ENCODE data around the gene MAD1L1. TPM values are rescaled to one million over a fixed set of nuclear protein-coding genes. Genes with fewer than 3 reads are reported as not detected.

Gene MAD1L1
- total and polyA plus RNA-seq, 2 of the 4 experiments (the other 2 are of a cell fraction): 29.0 to 40.9 TPM

- Histone ChIP-seq H3K14ac (replicated peaks; ENCODE audit: low read depth, low read length) (no peak overlapping the region), H3K36me3 (ENCODE audit: control insufficient read depth, insufficient read depth, low read length) (peaks cover 8% of the 10 kb centered on the region), H3K79me1 (ENCODE audit: low read depth in 1 of 2, low read length in 2 of 2) (peaks cover 5 to 17% of the 10 kb centered on the region in 2 experiments; a peak in 1 of 4 replicates), H3K4me3 (ENCODE audit: insufficient read depth, low read depth, low read length) (no peak overlapping the region), H3K56ac (ENCODE audit: extremely low read depth, insufficient read depth, low read length) (no peak overlapping the region), H2BK15ac (ENCODE audit: low read depth, low read length) (no peak overlapping the region), H2BK120ac (ENCODE audit: low read depth, low read length) (no peak overlapping the region), H3K9me3 (ENCODE audit: control insufficient read depth, insufficient read depth, low read length) (peaks cover 6% of the 10 kb centered on the region), H3K9me1 (ENCODE audit: insufficient read depth, low read length) (peaks cover 4% of the 10 kb centered on the region; the same call in 1 of the 2 replicates), H2BK20ac (ENCODE audit: low read depth, low read length) (no peak overlapping the region), H4K8ac (ENCODE audit: low read depth in 2 of 2, low read length in 2 of 2) (no peak overlapping the region), H3K23ac (ENCODE audit: low read depth, low read length) (no peak overlapping the region), H2BK5ac (ENCODE audit: low read depth, low read length, poor library complexity, severe bottlenecking) (no peak overlapping the region), H4K91ac (ENCODE audit: insufficient read depth, low read depth, low read length) (no peak overlapping the region), H2AK9ac (replicated peaks; ENCODE audit: low read depth, low read length, poor library complexity) (no peak overlapping the region), H3K27ac (ENCODE audit: insufficient read depth, low read length) (no peak overlapping the region), H2AK5ac (ENCODE audit: low read depth, low read length) (no peak overlapping the region), H3K4me1 (ENCODE audit: control insufficient read depth, insufficient read depth, low read length) (no peaks in the 10 kb centered on the region), H3K27me3 (ENCODE audit: control insufficient read depth, insufficient read depth, low read length) (no peaks in the 10 kb centered on the region), H4K20me1 (ENCODE audit: insufficient read depth, low read length) (no peaks in the 10 kb centered on the region; the same call in 1 of the 2 replicates), H3K4ac (ENCODE audit: low read depth, low read length) (no peak overlapping the region), H3K9ac (ENCODE audit: low read depth, low read length) (no peak overlapping the region), H3K4me2 (ENCODE audit: low read depth, low read length) (no peak overlapping the region), H2AFZ (replicated peaks; ENCODE audit: low read length, poor library complexity) (no peak overlapping the region), H3K18ac (ENCODE audit: low read depth, low read length) (no peak overlapping the region), H4K5ac (ENCODE audit: low read depth, low read length) (no peak overlapping the region)
- intact Hi-C loops (cut with micrococcal nuclease) (no loop called here), dilution Hi-C loops (cut with HindIII; ENCODE audit: low sequenced_read_pairs, unreplicated experiment) (no loop called here), in situ Hi-C loops (cut with MboI; ENCODE audit: low sequenced_read_pairs) (no loop called here)
- BruUV-seq (replicated peaks): no TSS peak
- DNase-seq: no peak
- TF ChIP-seq POLR2A (IDR thresholded peaks at IDR 0.05; ENCODE audit: low read depth, low read length) (no peak), SMC3 (IDR thresholded peaks at IDR 0.05; ENCODE audit: low read depth, low read length) (no peak), CTCF (conservative IDR thresholded peaks at IDR 0.05; ENCODE audit: low read depth, low read length) (no peak), MAZ (IDR thresholded peaks at IDR 0.05; ENCODE audit: borderline replicate concordance, low read depth, low read length) (no peak), MAFK (IDR thresholded peaks at IDR 0.05; ENCODE audit: low read depth, low read length) (no peak), CEBPB (IDR thresholded peaks at IDR 0.05; ENCODE audit: low read depth, low read length) (no peak), FOS (IDR thresholded peaks at IDR 0.05; ENCODE audit: low read depth, low read length) (no peak), BHLHE40 (IDR thresholded peaks at IDR 0.05; ENCODE audit: low read depth, low read length) (no peak), RCOR1 (IDR thresholded peaks at IDR 0.05; ENCODE audit: insufficient replicate concordance, low read length) (no peak), RAD21 (IDR thresholded peaks at IDR 0.05; ENCODE audit: low read length) (no peak), ELK1 (IDR thresholded peaks at IDR 0.05; ENCODE audit: borderline replicate concordance, low read depth, low read length) (no peak), RFX5 (IDR thresholded peaks at IDR 0.05; ENCODE audit: low read depth, low read length) (no peak), MXI1 (IDR thresholded peaks at IDR 0.05; ENCODE audit: borderline replicate concordance, low read depth, low read length) (no peak), CHD1 (IDR thresholded peaks at IDR 0.05; ENCODE audit: low read depth, low read length) (no peak), USF2 (IDR thresholded peaks at IDR 0.05; ENCODE audit: low read depth, low read length) (no peak), NFE2L2 (IDR thresholded peaks at IDR 0.05; ENCODE audit: low read depth, low read length) (no peak)
- no peak for ATAC-seq (ENCODE audit: low read depth)
- POLR2A ChIA-PET (ENCODE audit: unreplicated experiment): no interaction called here
- WGBS, 2 experiments (ENCODE audit: extremely low coverage in 2 of 2, insufficient read length in 1 of 2): 93% methylated on average over 2 of the region's 15 CpGs; no CpG with 5 or more reads in 1 of the 2 experiments
- CTCF ChIA-PET: no interaction called here
Observed at GRCh38 chr7:1963575-1963974, 269.2 kb downstream of the MAD1L1 start.
